Right lobe of liver (tissue), 6 donors: ENCODE data around the gene PGAM1. TPM values are rescaled to one million over a fixed set of nuclear protein-coding genes. Genes with fewer than 3 reads are reported as not detected.
"Not testable (repeated sequence)": the region's sequence is repeated elsewhere in the genome, so short reads cannot be mapped to it uniquely, and the experiment has no call there.

Source experiments
- ATAC-seq, 4 donors: fragments of 200-7000 bp; cut with Tn5 transposase; one replicate each; pipeline ENCODE4 v1.9.1; 2020; ENCODE audit warnings: mild to moderate bottlenecking in 4 of 4, moderate library complexity in 4 of 4
- DNase-seq, 3 donors: peaks; one replicate each; pipeline ENCODE4 v3.0.0-alpha.2; 2020
- H3K27ac ChIP-seq, 3 donors: fragments of 200-600 bp; one replicate each; pipeline ENCODE4 v1.8.0; 2022
- H3K27me3 ChIP-seq, 2 donors: fragments of 200-600 bp; one replicate each; pipeline ENCODE4 v1.8.0; 2022
- H3K36me3 ChIP-seq, 4 donors: fragments of 200-600 bp; sonication (generic) in 1 of 4; one replicate each; pipeline versions ENCODE4 v1.5.1 to v1.8.0; 2017 to 2022; ENCODE audit warnings: control low read depth in 1 of 4
- H3K4me1 ChIP-seq, 4 donors: fragments of 200-600 bp; sonication (generic) in 1 of 4; one replicate each; pipeline versions ENCODE4 v1.5.1 to v1.8.0; 2017 to 2022; ENCODE audit warnings: control low read depth in 1 of 4
- H3K4me3 ChIP-seq, 3 donors: fragments of 200-600 bp; one replicate each; pipeline ENCODE4 v1.8.0; 2022
- H3K9me3 ChIP-seq, 4 donors: fragments of 200-600 bp; sonication (generic) in 1 of 4; one replicate each; pipeline versions ENCODE4 v1.5.1 to v1.8.0; 2017 to 2022; ENCODE audit warnings: control low read depth in 1 of 4
- CTCF ChIP-seq, 4 donors: fragments of 200-600 bp in 3 of 4; fragments of 450-650 bp in 1 of 4; IDR thresholded peaks; one replicate each; pipeline versions ENCODE4 v1.5.1 to v1.8.0; 2016 to 2022; ENCODE audit warnings: antibody characterized with exemption in 4 of 4, mild to moderate bottlenecking in 2 of 4
- POLR2A ChIP-seq: fragments of 450-650 bp; IDR thresholded peaks from one replicate; pipeline ENCODE4 v1.6.1; 2017; ENCODE audit warnings: antibody characterized with exemption, mild to moderate bottlenecking
- WGBS: methylation state at CpG from one replicate; pipeline ENCODE4 v1.1.6; 2018; ENCODE audit warnings: low coverage, low lambda C conversion rate; ENCODE audit not compliant: insufficient coverage; ENCODE audit errors: missing lambda C conversion rate; 5-methylcytosine and 5-hydroxymethylcytosine counted together
- intact Hi-C, 2 donors: fragments of 100-400 bp; cut with DNase I; formaldehyde crosslinking; loops; one replicate each; pipeline versions ENCODE4 v1.11.2 to v1.14.1; 2022
- total RNA-seq, 6 experiments: library from RNA; depleted of rRNA in 2 of 6; stranded (reverse); fragments of >200 nt in 2 of 6; fragmentation: NEBNext Ultra II Directional in 3 of 6; extraction: Animal tissue kit (Norgen Biotek cat#: 25700) in 3 of 6; gene quantifications; one replicate each; pipeline versions ENCODE4 v1.1.0 to v1.2.4, GENCODE V29; 2016 to 2023
- donor health status: DM: no; HTN: yes; CAD: no.
- donor health status: DM: no; HTN: no; CAD: no.
- donor health status: DM: no; HTN: no; CAD: no.
- donor health status: DM: no; HTN: yes; CAD: no.
- donor health status: DM: no; HTN: yes; CAD: no.

The PGAM1 gene
- total RNA-seq, 6 experiments from 2014 or later, result 100 to 228 (median 162) TPM

GRCh38 chr10:97406064-97406463 lies 19.9 kb upstream of the PGAM1 start:
- DNase-seq, result no peak
- Histone ChIP-seq H3K9me3 (no peaks in the 10 kb centered on the region), H3K27ac (peak overlapping the region in 1 of 3 donors; percentile 27), H3K27me3 (no peaks in the 10 kb centered on the region), H3K4me1 (peaks cover 0 to 14% (median 0%) of the 10 kb centered on the region in 4 donors), H3K4me3 (no peak overlapping the region), H3K36me3 (no peaks in the 10 kb centered on the region)
- 49% methylated on average over 3 of the region's 3 CpGs for WGBS
- peak in 2 of 4 donors; percentile 6 to 21 for ATAC-seq
- TF ChIP-seq POLR2A, result no peak
- TF ChIP-seq CTCF (IDR thresholded peaks at IDR 0.05), result no peak
- intact Hi-C loops, result no loop called here

- DNase-seq, H3K9me3 ChIP-seq, intact Hi-C loops, H3K36me3 ChIP-seq, H3K27me3 ChIP-seq, H3K4me3 ChIP-seq, ATAC-seq: not testable (repeated sequence)
- WGBS, result 91% methylated on average over 6 of the region's 7 CpGs
- Histone ChIP-seq H3K27ac (peak overlapping the region in 1 of 3 donors; percentile 27), H3K4me1 (peaks cover 0 to 11% (median 0%) of the 10 kb centered on the region in 4 donors)
These were observed 19.5 kb upstream of the PGAM1 start for GRCh38 chr10:97406483-97406882.

- DNase-seq (peak in 2 of 3 donors; percentile 55 to 62), ATAC-seq (peak; percentile 92 to 95 (median 94))
- Histone ChIP-seq H3K4me3 (no peak overlapping the region), H3K4me1 (peaks cover 0 to 10% (median 0%) of the 10 kb centered on the region in 4 donors), H3K36me3 (no peaks in the 10 kb centered on the region), H3K27ac (peak overlapping the region in 2 of 3 donors; percentile 2 to 31), H3K9me3 (no peaks in the 10 kb centered on the region), H3K27me3 (no peaks in the 10 kb centered on the region)
- whole genome bisulfite sequencing, result 4% methylated on average over 2 of the region's 10 CpGs
- TF ChIP-seq POLR2A, result no peak
- TF ChIP-seq CTCF (IDR thresholded peaks at IDR 0.05), result peak; percentile 78 to 91 (median 80)
- intact Hi-C loops, result no loop called here
These were observed 18.6 kb upstream of the PGAM1 start for GRCh38 chr10:97407211-97407951.

- H3K36me3 ChIP-seq, result no peaks in the 10 kb centered on the region
- H3K27me3 ChIP-seq, result no peaks in the 10 kb centered on the region
- 70% methylated on average over 2 of the region's 2 CpGs for WGBS
- H3K4me3 ChIP-seq, result no peak overlapping the region
- ATAC-seq, result no peak
- DNase-seq, result no peak
- peaks cover 0 to 10% (median 0%) of the 10 kb centered on the region in 4 donors for H3K4me1 ChIP-seq
- peak overlapping the region in 1 of 3 donors; percentile 31 for H3K27ac ChIP-seq
- no peaks in the 10 kb centered on the region for H3K9me3 ChIP-seq
- intact Hi-C loops, result no loop called here
- TF ChIP-seq CTCF (IDR thresholded peaks at IDR 0.05) (no peak), POLR2A (no peak)
These were observed 18.1 kb upstream of the PGAM1 start for GRCh38 chr10:97407952-97408248.

GRCh38 chr10:97408496-97408992 lies 17.4 kb upstream of the PGAM1 start:
- ATAC-seq, result peak in 3 of 4 donors; percentile 5 to 25 (median 7)
- intact Hi-C loops, result no loop called here
- 49% methylated on average over 5 of the region's 10 CpGs for WGBS

More at GRCh38 chr10:97408496-97408992, 17.4 kb upstream of the PGAM1 start:
- DNase-seq, result no peak
- no peak for TF ChIP-seq CTCF (IDR thresholded peaks at IDR 0.05)
- TF ChIP-seq POLR2A, result no peak
- Histone ChIP-seq H3K4me3 (no peak overlapping the region), H3K4me1 (peaks cover 0 to 10% (median 0%) of the 10 kb centered on the region in 4 donors), H3K27ac (peak overlapping the region in 1 of 3 donors; percentile 31), H3K9me3 (no peaks in the 10 kb centered on the region), H3K27me3 (no peaks in the 10 kb centered on the region), H3K36me3 (no peaks in the 10 kb centered on the region)
